ENCODE measurements around the gene CHRNA9. TPM values are rescaled to one million over a fixed set of nuclear protein-coding genes. Genes with fewer than 3 reads are reported as not detected.

The CHRNA9 gene
- polyA plus RNA-seq, 1 of the 3 experiments (the other 2 are of a cell fraction) = 0.05 TPM

DNA sequence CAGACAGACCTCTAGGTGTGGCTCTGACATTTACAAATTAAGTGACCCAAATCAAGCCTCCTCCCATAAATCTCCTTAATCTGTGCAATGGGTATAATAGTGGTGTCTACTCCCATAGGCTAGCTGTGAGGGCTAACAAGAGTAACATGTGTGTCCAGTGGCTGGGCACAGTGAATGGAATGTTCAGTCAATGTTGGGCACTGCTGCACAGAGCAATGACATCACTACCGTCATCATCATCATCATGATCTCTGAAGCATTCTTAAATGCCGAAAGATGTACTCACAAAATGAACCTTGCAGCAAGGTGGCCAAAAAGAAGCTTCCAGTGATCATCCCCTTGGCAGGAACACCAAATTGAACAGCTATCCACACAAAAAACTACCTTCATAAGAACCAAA lies 43.5 kb downstream of the CHRNA9 start:
- H3K27ac ChIP-seq (ENCODE audit: low read depth in 2 of 2, low read length in 1 of 2) = no peak overlapping the region
- no peaks in the 10 kb centered on the region for H3K9me3 ChIP-seq
- no peak overlapping the region for H2AFZ ChIP-seq (ENCODE audit: low read depth)
- POLR2A ChIA-PET = no interaction called here
- H3K9ac ChIP-seq = no peak overlapping the region
- H3F3A ChIP-seq (replicated peaks; ENCODE audit: insufficient read depth) = no peaks in the 10 kb centered on the region
- no peaks in the 10 kb centered on the region for H3K9me2 ChIP-seq
- no peak for DNase-seq
- no peaks in the 10 kb centered on the region for H3K4me1 ChIP-seq (ENCODE audit: control insufficient read depth in 1 of 2, insufficient read depth in 2 of 2, low read depth in 1 of 2, low read length in 1 of 2)
- CTCF ChIA-PET = interaction anchor here (1.1 kb wide), 1 partner anchor 226 kb away, joined by 4 read pairs; no protein-coding TSS in a partner anchor
- 44% methylated on average over 2 of the region's 2 CpGs for WGBS (ENCODE audit: low lambda C conversion rate)
- no peaks in the 10 kb centered on the region for H3K27me3 ChIP-seq (ENCODE audit: insufficient read depth)
- H3K4me3 ChIP-seq (ENCODE audit: low read depth in 2 of 2, low read length in 1 of 2) = no peak overlapping the region
- H3K36me3 ChIP-seq (replicated peaks in 1 of 2; ENCODE audit: control insufficient read depth in 1 of 2, insufficient read depth in 2 of 2, low read length in 1 of 2) = no peaks in the 10 kb centered on the region
- H3K79me2 ChIP-seq (ENCODE audit: insufficient read depth) = no peaks in the 10 kb centered on the region
- H4K20me1 ChIP-seq (ENCODE audit: insufficient read depth) = no peaks in the 10 kb centered on the region
- H3K4me2 ChIP-seq = no peak overlapping the region
- no peak for TF ChIP-seq FOSL2 (IDR thresholded peaks at IDR 0.05; ENCODE audit: borderline replicate concordance, low read depth)
- no peak for TF ChIP-seq RFX5 (IDR thresholded peaks at IDR 0.05; ENCODE audit: low read length)
- no peak for TF ChIP-seq ELF1 (IDR thresholded peaks at IDR 0.05)
- TF ChIP-seq TAF1 (IDR thresholded peaks at IDR 0.05; ENCODE audit: borderline replicate concordance, low read depth, low read length) = no peak
- TF ChIP-seq SIN3A (IDR thresholded peaks at IDR 0.05; ENCODE audit: borderline replicate concordance, low read depth, low read length) = no peak
- TF ChIP-seq NFIC (IDR thresholded peaks at IDR 0.05; ENCODE audit: borderline replicate concordance) = no peak
- TF ChIP-seq, protein P1, sequence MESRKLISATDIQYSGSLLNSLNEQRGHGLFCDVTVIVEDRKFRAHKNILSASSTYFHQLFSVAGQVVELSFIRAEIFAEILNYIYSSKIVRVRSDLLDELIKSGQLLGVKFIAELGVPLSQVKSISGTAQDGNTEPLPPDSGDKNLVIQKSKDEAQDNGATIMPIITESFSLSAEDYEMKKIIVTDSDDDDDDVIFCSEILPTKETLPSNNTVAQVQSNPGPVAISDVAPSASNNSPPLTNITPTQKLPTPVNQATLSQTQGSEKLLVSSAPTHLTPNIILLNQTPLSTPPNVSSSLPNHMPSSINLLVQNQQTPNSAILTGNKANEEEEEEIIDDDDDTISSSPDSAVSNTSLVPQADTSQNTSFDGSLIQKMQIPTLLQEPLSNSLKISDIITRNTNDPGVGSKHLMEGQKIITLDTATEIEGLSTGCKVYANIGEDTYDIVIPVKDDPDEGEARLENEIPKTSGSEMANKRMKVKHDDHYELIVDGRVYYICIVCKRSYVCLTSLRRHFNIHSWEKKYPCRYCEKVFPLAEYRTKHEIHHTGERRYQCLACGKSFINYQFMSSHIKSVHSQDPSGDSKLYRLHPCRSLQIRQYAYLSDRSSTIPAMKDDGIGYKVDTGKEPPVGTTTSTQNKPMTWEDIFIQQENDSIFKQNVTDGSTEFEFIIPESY (IDR thresholded peaks at IDR 0.05; ENCODE audit: borderline replicate concordance, low read depth) = no peak
- TF ChIP-seq GABPA (IDR thresholded peaks at IDR 0.05; ENCODE audit: low read depth) = no peak
- TF ChIP-seq CTCF (IDR thresholded peaks at IDR 0.05) = no peak
- no peak for TF ChIP-seq EP300 (IDR thresholded peaks at IDR 0.05; ENCODE audit: borderline replicate concordance in 1 of 2, low read depth in 1 of 2, low read length in 1 of 2)
- TF ChIP-seq, protein P2, sequence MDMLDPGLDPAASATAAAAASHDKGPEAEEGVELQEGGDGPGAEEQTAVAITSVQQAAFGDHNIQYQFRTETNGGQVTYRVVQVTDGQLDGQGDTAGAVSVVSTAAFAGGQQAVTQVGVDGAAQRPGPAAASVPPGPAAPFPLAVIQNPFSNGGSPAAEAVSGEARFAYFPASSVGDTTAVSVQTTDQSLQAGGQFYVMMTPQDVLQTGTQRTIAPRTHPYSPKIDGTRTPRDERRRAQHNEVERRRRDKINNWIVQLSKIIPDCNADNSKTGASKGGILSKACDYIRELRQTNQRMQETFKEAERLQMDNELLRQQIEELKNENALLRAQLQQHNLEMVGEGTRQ (IDR thresholded peaks at IDR 0.05; ENCODE audit: borderline replicate concordance, low read depth, low read length) = no peak
- no peak for TF ChIP-seq YY1 (IDR thresholded peaks at IDR 0.05; ENCODE audit: low read depth)
- TF ChIP-seq MXI1 (IDR thresholded peaks at IDR 0.05; ENCODE audit: low read depth, low read length) = no peak
- TF ChIP-seq TCF12 (IDR thresholded peaks at IDR 0.05) = no peak
- no peak for TF ChIP-seq MEF2A (IDR thresholded peaks at IDR 0.05; ENCODE audit: borderline replicate concordance, low read depth)
